ENCODE measurements around the gene DDX19B.
"Not testable (repeated sequence)": the region's sequence is repeated elsewhere in the genome, so short reads cannot be mapped to it uniquely, and the experiment has no call there.

- peak; percentile 31 to 59 for TF ChIP-seq CTCF (IDR thresholded peaks at IDR 0.05; ENCODE audit: extremely low read depth in 1 of 2, insufficient read depth in 1 of 2, low read depth in 1 of 2, low read length in 2 of 2)
- TF ChIP-seq POLR2A (IDR thresholded peaks at IDR 0.05; ENCODE audit: low read depth, low read length); MYC (IDR thresholded peaks at IDR 0.05; ENCODE audit: low read depth, low read length); POLR2AphosphoS5 (IDR thresholded peaks at IDR 0.05; ENCODE audit: insufficient read depth, low read depth, low read length); EZH2 (IDR thresholded peaks at IDR 0.05; ENCODE audit: borderline replicate concordance, low read depth, low read length, severe bottlenecking); JUN (IDR thresholded peaks at IDR 0.05; ENCODE audit: borderline replicate concordance, insufficient read depth, insufficient read length, low read depth); MAX (IDR thresholded peaks at IDR 0.05; ENCODE audit: insufficient read depth, insufficient read length); GATA2 (IDR thresholded peaks at IDR 0.05; ENCODE audit: insufficient read depth, insufficient read length, low read depth, low read length): not testable (repeated sequence)
Measured at GRCh38 chr16:70370145-70370544, 71.2 kb downstream of the DDX19B start.

Data from endothelial cell of umbilical vein (primary cell).